Panc1 (cell line): ENCODE results near the gene NUB1.

Experiments used
- POLR2AphosphoS5 ChIP-seq: IDR thresholded peaks from 2 replicates; pipeline ENCODE4 v1.6.1; 2012; ENCODE audit warnings: mild to moderate bottlenecking, low read depth, low read length, moderate library complexity
- SIN3A ChIP-seq: IDR thresholded peaks from 2 replicates; pipeline ENCODE4 v1.6.1; 2012; ENCODE audit warnings: low read depth, mild to moderate bottlenecking, low read length, moderate library complexity, borderline replicate concordance; ENCODE audit not compliant: insufficient read depth
- TF ChIP-seq, protein P1 (sequence below): fragments of 450-650 bp; IDR thresholded peaks from 2 replicates; pipeline ENCODE4 v1.5.1; 2017; ENCODE audit warnings: mild to moderate bottlenecking
- TF ChIP-seq, protein P2 (sequence below), 2 experiments: IDR thresholded peaks; 2 replicates each; pipeline ENCODE4 v1.6.1; 2011 to 2012; ENCODE audit warnings: low read depth in 2 of 2, control low read depth in 1 of 2, low read length in 1 of 2, mild to moderate bottlenecking in 1 of 2, moderate library complexity in 1 of 2; ENCODE audit not compliant: insufficient read depth in 1 of 2

DNA sequence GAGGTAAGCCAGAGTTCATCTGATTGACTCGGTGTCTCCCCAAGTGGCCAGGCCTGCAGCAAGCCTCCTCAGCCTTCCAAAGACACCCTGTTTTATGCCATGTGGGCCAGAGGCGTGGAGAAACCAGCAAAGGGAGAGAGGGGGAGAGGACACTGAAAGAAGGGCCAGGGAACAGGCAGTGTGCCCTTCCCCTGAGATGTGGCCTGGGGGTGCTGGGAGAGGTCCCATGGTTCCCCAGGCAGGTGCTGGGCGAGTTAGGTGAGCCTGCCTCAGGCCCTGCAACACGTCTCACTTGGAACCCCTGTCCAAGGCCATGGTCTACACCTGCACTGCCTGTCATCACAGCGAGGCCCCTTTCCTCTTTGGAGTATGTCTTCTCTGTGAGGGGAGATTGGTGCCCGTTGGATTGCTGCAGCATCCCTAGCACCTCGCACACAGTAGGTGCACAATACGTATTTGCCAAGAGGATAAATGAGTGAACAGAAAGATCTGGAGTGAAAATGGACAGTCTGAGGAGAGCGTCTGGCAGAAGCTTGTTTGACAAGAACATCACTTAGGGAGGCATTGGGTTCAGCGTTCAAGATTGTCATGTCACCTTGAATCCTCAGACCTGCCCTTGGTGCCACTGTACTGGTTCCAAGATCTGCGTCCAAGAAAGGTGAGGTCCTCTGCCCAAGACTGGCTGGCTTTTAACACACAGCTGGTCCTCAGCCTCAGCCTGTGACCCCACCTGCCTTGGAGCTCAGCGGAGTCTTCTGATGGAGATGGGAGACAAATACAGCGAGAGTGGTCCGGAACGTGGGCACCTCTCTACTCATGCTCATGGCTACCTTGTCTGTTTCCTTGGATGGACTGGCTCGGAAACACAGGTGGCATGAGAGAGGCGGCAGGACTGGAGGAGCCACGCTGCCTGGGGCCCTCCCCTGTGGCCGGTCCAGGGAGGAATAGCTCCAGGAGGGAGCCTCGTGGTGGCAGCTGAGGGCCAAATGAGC lies 39.8 kb upstream of the NUB1 start:
- TF ChIP-seq, protein P1, sequence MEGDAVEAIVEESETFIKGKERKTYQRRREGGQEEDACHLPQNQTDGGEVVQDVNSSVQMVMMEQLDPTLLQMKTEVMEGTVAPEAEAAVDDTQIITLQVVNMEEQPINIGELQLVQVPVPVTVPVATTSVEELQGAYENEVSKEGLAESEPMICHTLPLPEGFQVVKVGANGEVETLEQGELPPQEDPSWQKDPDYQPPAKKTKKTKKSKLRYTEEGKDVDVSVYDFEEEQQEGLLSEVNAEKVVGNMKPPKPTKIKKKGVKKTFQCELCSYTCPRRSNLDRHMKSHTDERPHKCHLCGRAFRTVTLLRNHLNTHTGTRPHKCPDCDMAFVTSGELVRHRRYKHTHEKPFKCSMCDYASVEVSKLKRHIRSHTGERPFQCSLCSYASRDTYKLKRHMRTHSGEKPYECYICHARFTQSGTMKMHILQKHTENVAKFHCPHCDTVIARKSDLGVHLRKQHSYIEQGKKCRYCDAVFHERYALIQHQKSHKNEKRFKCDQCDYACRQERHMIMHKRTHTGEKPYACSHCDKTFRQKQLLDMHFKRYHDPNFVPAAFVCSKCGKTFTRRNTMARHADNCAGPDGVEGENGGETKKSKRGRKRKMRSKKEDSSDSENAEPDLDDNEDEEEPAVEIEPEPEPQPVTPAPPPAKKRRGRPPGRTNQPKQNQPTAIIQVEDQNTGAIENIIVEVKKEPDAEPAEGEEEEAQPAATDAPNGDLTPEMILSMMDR = no peak
- TF ChIP-seq, protein P2, sequence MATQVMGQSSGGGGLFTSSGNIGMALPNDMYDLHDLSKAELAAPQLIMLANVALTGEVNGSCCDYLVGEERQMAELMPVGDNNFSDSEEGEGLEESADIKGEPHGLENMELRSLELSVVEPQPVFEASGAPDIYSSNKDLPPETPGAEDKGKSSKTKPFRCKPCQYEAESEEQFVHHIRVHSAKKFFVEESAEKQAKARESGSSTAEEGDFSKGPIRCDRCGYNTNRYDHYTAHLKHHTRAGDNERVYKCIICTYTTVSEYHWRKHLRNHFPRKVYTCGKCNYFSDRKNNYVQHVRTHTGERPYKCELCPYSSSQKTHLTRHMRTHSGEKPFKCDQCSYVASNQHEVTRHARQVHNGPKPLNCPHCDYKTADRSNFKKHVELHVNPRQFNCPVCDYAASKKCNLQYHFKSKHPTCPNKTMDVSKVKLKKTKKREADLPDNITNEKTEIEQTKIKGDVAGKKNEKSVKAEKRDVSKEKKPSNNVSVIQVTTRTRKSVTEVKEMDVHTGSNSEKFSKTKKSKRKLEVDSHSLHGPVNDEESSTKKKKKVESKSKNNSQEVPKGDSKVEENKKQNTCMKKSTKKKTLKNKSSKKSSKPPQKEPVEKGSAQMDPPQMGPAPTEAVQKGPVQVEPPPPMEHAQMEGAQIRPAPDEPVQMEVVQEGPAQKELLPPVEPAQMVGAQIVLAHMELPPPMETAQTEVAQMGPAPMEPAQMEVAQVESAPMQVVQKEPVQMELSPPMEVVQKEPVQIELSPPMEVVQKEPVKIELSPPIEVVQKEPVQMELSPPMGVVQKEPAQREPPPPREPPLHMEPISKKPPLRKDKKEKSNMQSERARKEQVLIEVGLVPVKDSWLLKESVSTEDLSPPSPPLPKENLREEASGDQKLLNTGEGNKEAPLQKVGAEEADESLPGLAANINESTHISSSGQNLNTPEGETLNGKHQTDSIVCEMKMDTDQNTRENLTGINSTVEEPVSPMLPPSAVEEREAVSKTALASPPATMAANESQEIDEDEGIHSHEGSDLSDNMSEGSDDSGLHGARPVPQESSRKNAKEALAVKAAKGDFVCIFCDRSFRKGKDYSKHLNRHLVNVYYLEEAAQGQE (IDR thresholded peaks at IDR 0.05; ENCODE audit: insufficient read depth in 1 of 2, low read depth in 2 of 2, low read length in 1 of 2) = no peak
- TF ChIP-seq SIN3A = no peak
- TF ChIP-seq POLR2AphosphoS5 = no peak
